IMR-90 (cell line): ENCODE data around the gene PIGC.

Experiments
- BHLHE40 ChIP-seq: fragments of 150-350 bp; IDR thresholded peaks from 2 replicates; pipeline ENCODE4 v1.6.1; 2016; ENCODE audit warnings: mild to moderate bottlenecking, low read depth, low read length
- FOS ChIP-seq: fragments of 150-350 bp; IDR thresholded peaks from 2 replicates; pipeline ENCODE4 v1.6.1; 2016; ENCODE audit warnings: low read depth, low read length
- MAFK ChIP-seq: IDR thresholded peaks from 2 replicates; pipeline ENCODE4 v1.6.1; 2012; ENCODE audit warnings: low read depth, low read length, improper control_type of control experiment
- MXI1 ChIP-seq: IDR thresholded peaks from 2 replicates; pipeline ENCODE4 v1.6.1; 2012; ENCODE audit warnings: low read depth, mild to moderate bottlenecking, low read length, moderate library complexity, borderline replicate concordance
- POLR2A ChIP-seq: IDR thresholded peaks from 2 replicates; pipeline ENCODE4 v1.6.1; 2012; ENCODE audit warnings: mild to moderate bottlenecking, low read depth, low read length
- RAD21 ChIP-seq: IDR thresholded peaks from 2 replicates; pipeline ENCODE4 v1.6.1; 2012; ENCODE audit warnings: low read length, improper control_type of control experiment
- SMC3 ChIP-seq: fragments of 150-350 bp; IDR thresholded peaks from 2 replicates; pipeline ENCODE4 v1.6.1; 2016; ENCODE audit warnings: low read depth, mild to moderate bottlenecking, antibody characterized with exemption, low read length, moderate library complexity
- TF ChIP-seq, protein P1 (sequence below): conservative IDR thresholded peaks from 2 replicates; pipeline ENCODE4 v1.5.1; 2012; ENCODE audit warnings: mild to moderate bottlenecking, low read depth, low read length, improper control_type of control experiment
- TF ChIP-seq, protein P2 (sequence below): fragments of 150-350 bp; IDR thresholded peaks from 2 replicates; pipeline ENCODE4 v1.6.1; 2017; ENCODE audit warnings: mild to moderate bottlenecking, antibody characterized with exemption, low read length, low read depth

DNA sequence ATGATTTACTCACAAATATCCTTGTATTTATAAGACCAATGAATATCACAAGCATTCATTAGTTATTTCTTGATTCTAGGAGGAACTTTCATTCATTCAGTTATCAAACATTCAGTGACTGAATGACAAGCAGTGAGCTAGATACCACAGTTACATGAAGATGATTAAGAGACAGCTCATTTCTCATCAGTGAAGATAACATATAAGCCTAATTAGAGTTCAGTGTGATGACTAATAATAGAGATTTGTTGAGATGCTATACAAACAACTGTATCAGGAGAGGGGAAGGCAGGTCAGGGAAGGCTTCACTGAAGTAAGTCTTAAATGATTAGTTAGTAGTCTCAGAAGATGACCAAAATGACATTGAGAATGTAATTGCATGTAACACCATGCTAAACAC lies 38.0 kb downstream of the PIGC start:
- TF ChIP-seq, protein P1, sequence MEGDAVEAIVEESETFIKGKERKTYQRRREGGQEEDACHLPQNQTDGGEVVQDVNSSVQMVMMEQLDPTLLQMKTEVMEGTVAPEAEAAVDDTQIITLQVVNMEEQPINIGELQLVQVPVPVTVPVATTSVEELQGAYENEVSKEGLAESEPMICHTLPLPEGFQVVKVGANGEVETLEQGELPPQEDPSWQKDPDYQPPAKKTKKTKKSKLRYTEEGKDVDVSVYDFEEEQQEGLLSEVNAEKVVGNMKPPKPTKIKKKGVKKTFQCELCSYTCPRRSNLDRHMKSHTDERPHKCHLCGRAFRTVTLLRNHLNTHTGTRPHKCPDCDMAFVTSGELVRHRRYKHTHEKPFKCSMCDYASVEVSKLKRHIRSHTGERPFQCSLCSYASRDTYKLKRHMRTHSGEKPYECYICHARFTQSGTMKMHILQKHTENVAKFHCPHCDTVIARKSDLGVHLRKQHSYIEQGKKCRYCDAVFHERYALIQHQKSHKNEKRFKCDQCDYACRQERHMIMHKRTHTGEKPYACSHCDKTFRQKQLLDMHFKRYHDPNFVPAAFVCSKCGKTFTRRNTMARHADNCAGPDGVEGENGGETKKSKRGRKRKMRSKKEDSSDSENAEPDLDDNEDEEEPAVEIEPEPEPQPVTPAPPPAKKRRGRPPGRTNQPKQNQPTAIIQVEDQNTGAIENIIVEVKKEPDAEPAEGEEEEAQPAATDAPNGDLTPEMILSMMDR = no peak
- TF ChIP-seq SMC3 (no peak), POLR2A (no peak), RAD21 (no peak), MAFK (no peak), MXI1 (no peak), FOS (no peak), BHLHE40 (no peak)
- TF ChIP-seq, protein P2, sequence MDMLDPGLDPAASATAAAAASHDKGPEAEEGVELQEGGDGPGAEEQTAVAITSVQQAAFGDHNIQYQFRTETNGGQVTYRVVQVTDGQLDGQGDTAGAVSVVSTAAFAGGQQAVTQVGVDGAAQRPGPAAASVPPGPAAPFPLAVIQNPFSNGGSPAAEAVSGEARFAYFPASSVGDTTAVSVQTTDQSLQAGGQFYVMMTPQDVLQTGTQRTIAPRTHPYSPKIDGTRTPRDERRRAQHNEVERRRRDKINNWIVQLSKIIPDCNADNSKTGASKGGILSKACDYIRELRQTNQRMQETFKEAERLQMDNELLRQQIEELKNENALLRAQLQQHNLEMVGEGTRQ = no peak
